IMR-90 (cell line): ENCODE measurements around the gene MLH3.

Source experiments
- POLR2A ChIP-seq: IDR thresholded peaks from 2 replicates; pipeline ENCODE4 v1.6.1; 2012; ENCODE audit warnings: mild to moderate bottlenecking, low read depth, low read length
- RCOR1 ChIP-seq: IDR thresholded peaks from 2 replicates; pipeline ENCODE4 v1.6.1; 2012; ENCODE audit warnings: mild to moderate bottlenecking, low read length, improper control_type of control experiment; ENCODE audit not compliant: insufficient replicate concordance
- SMC3 ChIP-seq: fragments of 150-350 bp; IDR thresholded peaks from 2 replicates; pipeline ENCODE4 v1.6.1; 2016; ENCODE audit warnings: low read depth, mild to moderate bottlenecking, antibody characterized with exemption, low read length, moderate library complexity
- TF ChIP-seq, protein P1 (sequence below): conservative IDR thresholded peaks from 2 replicates; pipeline ENCODE4 v1.5.1; 2012; ENCODE audit warnings: mild to moderate bottlenecking, low read depth, low read length, improper control_type of control experiment
- TF ChIP-seq, protein P2 (sequence below): fragments of 150-350 bp; IDR thresholded peaks from 2 replicates; pipeline ENCODE4 v1.6.1; 2017; ENCODE audit warnings: mild to moderate bottlenecking, antibody characterized with exemption, low read length, low read depth

DNA sequence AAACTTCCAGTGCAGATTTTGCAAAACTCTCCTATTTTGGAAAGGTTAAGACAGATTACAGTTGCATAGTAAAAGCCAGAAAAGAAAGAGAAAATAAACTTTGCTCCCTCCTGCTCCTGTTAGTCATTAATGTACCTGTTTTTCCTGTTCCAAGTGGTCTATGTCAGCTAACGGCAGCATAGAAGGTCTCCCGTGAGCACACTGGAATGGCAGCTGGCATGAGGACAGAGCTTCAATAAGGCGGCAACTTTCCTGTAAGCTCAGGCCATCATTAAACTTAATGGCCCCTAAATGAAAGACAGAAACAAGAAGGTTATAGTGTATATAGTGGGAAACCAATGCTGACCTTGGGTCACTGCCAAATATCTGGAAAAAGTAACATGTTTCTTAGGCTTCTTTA lies 32.6 kb downstream of the MLH3 start:
- TF ChIP-seq, protein P1, sequence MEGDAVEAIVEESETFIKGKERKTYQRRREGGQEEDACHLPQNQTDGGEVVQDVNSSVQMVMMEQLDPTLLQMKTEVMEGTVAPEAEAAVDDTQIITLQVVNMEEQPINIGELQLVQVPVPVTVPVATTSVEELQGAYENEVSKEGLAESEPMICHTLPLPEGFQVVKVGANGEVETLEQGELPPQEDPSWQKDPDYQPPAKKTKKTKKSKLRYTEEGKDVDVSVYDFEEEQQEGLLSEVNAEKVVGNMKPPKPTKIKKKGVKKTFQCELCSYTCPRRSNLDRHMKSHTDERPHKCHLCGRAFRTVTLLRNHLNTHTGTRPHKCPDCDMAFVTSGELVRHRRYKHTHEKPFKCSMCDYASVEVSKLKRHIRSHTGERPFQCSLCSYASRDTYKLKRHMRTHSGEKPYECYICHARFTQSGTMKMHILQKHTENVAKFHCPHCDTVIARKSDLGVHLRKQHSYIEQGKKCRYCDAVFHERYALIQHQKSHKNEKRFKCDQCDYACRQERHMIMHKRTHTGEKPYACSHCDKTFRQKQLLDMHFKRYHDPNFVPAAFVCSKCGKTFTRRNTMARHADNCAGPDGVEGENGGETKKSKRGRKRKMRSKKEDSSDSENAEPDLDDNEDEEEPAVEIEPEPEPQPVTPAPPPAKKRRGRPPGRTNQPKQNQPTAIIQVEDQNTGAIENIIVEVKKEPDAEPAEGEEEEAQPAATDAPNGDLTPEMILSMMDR = no peak
- TF ChIP-seq POLR2A (no peak), SMC3 (no peak), RCOR1 (no peak)
- TF ChIP-seq, protein P2, sequence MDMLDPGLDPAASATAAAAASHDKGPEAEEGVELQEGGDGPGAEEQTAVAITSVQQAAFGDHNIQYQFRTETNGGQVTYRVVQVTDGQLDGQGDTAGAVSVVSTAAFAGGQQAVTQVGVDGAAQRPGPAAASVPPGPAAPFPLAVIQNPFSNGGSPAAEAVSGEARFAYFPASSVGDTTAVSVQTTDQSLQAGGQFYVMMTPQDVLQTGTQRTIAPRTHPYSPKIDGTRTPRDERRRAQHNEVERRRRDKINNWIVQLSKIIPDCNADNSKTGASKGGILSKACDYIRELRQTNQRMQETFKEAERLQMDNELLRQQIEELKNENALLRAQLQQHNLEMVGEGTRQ = no peak
